Measurements from ENCODE around the gene KIR2DL3.
"Not testable (repeated sequence)": the region's sequence is repeated elsewhere in the genome, so short reads cannot be mapped to it uniquely, and the experiment has no call there.

Gene KIR2DL3

GRCh38 chr19:54786091-54786723 is 47.9 kb downstream of the KIR2DL3 start:
- H3K9me2 ChIP-seq (replicated peaks; ENCODE audit: insufficient read depth, low read length); H3F3A ChIP-seq (ENCODE audit: insufficient read depth); H3K9me3 ChIP-seq (ENCODE audit: insufficient read depth, low read length); H3K79me2 ChIP-seq (ENCODE audit: insufficient read depth, low read length); H3K36me3 ChIP-seq (ENCODE audit: low read length); H3K4me3 ChIP-seq (ENCODE audit: insufficient read depth, low read length, poor library complexity, severe bottlenecking); H2AFZ ChIP-seq (ENCODE audit: low read depth, low read length, severe bottlenecking); H3K4me2 ChIP-seq (ENCODE audit: low read depth, low read length, poor library complexity, severe bottlenecking); H3K27ac ChIP-seq (ENCODE audit: low read depth, low read length); H4K20me1 ChIP-seq (ENCODE audit: low read depth, low read length); H3K27me3 ChIP-seq (ENCODE audit: low read length); H3K9ac ChIP-seq (ENCODE audit: low read length): not testable (repeated sequence)

GRCh38 chr19:54788154-54788553 is 49.8 kb downstream of the KIR2DL3 start:
- H4K20me1 ChIP-seq (ENCODE audit: low read depth, low read length); H2AFZ ChIP-seq (ENCODE audit: low read depth, low read length, severe bottlenecking); H3K36me3 ChIP-seq (ENCODE audit: low read length); H3K4me2 ChIP-seq (ENCODE audit: low read depth, low read length, poor library complexity, severe bottlenecking); H3K9me3 ChIP-seq (ENCODE audit: insufficient read depth, low read length); H3K4me3 ChIP-seq (ENCODE audit: insufficient read depth, low read length, poor library complexity, severe bottlenecking); H3K27ac ChIP-seq (ENCODE audit: low read depth, low read length); H3K79me2 ChIP-seq (ENCODE audit: insufficient read depth, low read length); H3K27me3 ChIP-seq (ENCODE audit: low read length); H3F3A ChIP-seq (ENCODE audit: insufficient read depth); H3K9ac ChIP-seq (ENCODE audit: low read length); H3K9me2 ChIP-seq (replicated peaks; ENCODE audit: insufficient read depth, low read length): not testable (repeated sequence)

GRCh38 chr19:54790711-54791110 is 52.4 kb downstream of the KIR2DL3 start:
- Histone ChIP-seq H3K27ac (ENCODE audit: low read depth, low read length) (no peak overlapping the region), H3K4me3 (ENCODE audit: insufficient read depth, low read length, poor library complexity, severe bottlenecking) (no peak overlapping the region), H3K9ac (ENCODE audit: low read length) (no peak overlapping the region), H3F3A (ENCODE audit: insufficient read depth) (no peaks in the 10 kb centered on the region), H3K4me2 (ENCODE audit: low read depth, low read length, poor library complexity, severe bottlenecking) (no peak overlapping the region), H2AFZ (ENCODE audit: low read depth, low read length, severe bottlenecking) (no peak overlapping the region), H3K36me3 (ENCODE audit: low read length) (no peaks in the 10 kb centered on the region), H3K79me2 (ENCODE audit: insufficient read depth, low read length) (no peaks in the 10 kb centered on the region), H3K27me3 (ENCODE audit: low read length) (no peaks in the 10 kb centered on the region), H3K9me2 (replicated peaks; ENCODE audit: insufficient read depth, low read length) (no peaks in the 10 kb centered on the region), H3K9me3 (ENCODE audit: insufficient read depth, low read length) (no peaks in the 10 kb centered on the region), H4K20me1 (ENCODE audit: low read depth, low read length) (no peaks in the 10 kb centered on the region)
- TF ChIP-seq EZH2phosphoT487 (conservative IDR thresholded peaks at IDR 0.05; ENCODE audit: low read length) (no peak), CTCF (IDR thresholded peaks at IDR 0.05; ENCODE audit: insufficient read depth, low read length, poor library complexity, severe bottlenecking) (no peak)

- Histone ChIP-seq H3K9me2 (replicated peaks; ENCODE audit: insufficient read depth, low read length) (no peaks in the 10 kb centered on the region), H3K27ac (ENCODE audit: low read depth, low read length) (no peak overlapping the region), H3K9me3 (ENCODE audit: insufficient read depth, low read length) (no peaks in the 10 kb centered on the region), H3K27me3 (ENCODE audit: low read length) (no peaks in the 10 kb centered on the region), H3K36me3 (ENCODE audit: low read length) (no peaks in the 10 kb centered on the region), H3F3A (ENCODE audit: insufficient read depth) (no peaks in the 10 kb centered on the region), H3K4me2 (ENCODE audit: low read depth, low read length, poor library complexity, severe bottlenecking) (no peak overlapping the region), H4K20me1 (ENCODE audit: low read depth, low read length) (no peaks in the 10 kb centered on the region), H2AFZ (ENCODE audit: low read depth, low read length, severe bottlenecking) (no peak overlapping the region), H3K4me3 (ENCODE audit: insufficient read depth, low read length, poor library complexity, severe bottlenecking) (no peak overlapping the region), H3K9ac (ENCODE audit: low read length) (no peak overlapping the region), H3K79me2 (ENCODE audit: insufficient read depth, low read length) (no peaks in the 10 kb centered on the region)
- TF ChIP-seq EZH2phosphoT487 (conservative IDR thresholded peaks at IDR 0.05; ENCODE audit: low read length) = no peak
- TF ChIP-seq CTCF (IDR thresholded peaks at IDR 0.05; ENCODE audit: insufficient read depth, low read length, poor library complexity, severe bottlenecking) = no peak
These were observed 53.2 kb downstream of the KIR2DL3 start for GRCh38 chr19:54791476-54791875.
